HG03159 (cell line): ENCODE results near the gene COL9A2.

ENCODE experiments used
- ATAC-seq: cut with Tn5 transposase; IDR thresholded peaks from one replicate; pipeline ENCODE4 v1.9.1; 2021; ENCODE audit warnings: mild to moderate bottlenecking, moderate library complexity; ENCODE audit not compliant: unreplicated experiment

Gene COL9A2

GRCh38 chr1:40318970-40319621 lies 2.0 kb upstream of the COL9A2 start:
- ATAC-seq = no peak

GRCh38 chr1:40318476-40318875 lies 1.4 kb upstream of the COL9A2 start:
- no peak for ATAC-seq

- no peak for ATAC-seq
Observed at GRCh38 chr1:40317394-40318074, 448 bp upstream of the COL9A2 start.

GRCh38 chr1:40315795-40316594 lies 1.1 kb downstream of the COL9A2 start:
- ATAC-seq = no peak

GRCh38 chr1:40315239-40315794 lies 1.8 kb downstream of the COL9A2 start:
- no peak for ATAC-seq

- no peak for ATAC-seq
Observed at GRCh38 chr1:40314721-40315238, 2.3 kb downstream of the COL9A2 start.

GRCh38 chr1:40313958-40314720 lies 2.9 kb downstream of the COL9A2 start:
- ATAC-seq = no peak

GRCh38 chr1:40313329-40313957 lies 3.6 kb downstream of the COL9A2 start:
- no peak for ATAC-seq

- ATAC-seq = peak; percentile 38
Observed at GRCh38 chr1:40312238-40313205, 4.6 kb downstream of the COL9A2 start.

GRCh38 chr1:40311692-40312091 lies 5.4 kb downstream of the COL9A2 start:
- ATAC-seq = no peak

GRCh38 chr1:40310983-40311642 lies 6.0 kb downstream of the COL9A2 start:
- ATAC-seq = no peak

GRCh38 chr1:40310129-40310461 lies 7.0 kb downstream of the COL9A2 start:
- no peak for ATAC-seq

GRCh38 chr1:40309374-40310128 lies 7.5 kb downstream of the COL9A2 start:
- ATAC-seq = no peak

GRCh38 chr1:40308036-40308727 lies 8.9 kb downstream of the COL9A2 start:
- no peak for ATAC-seq

GRCh38 chr1:40307186-40307585 lies 9.9 kb downstream of the COL9A2 start:
- no peak for ATAC-seq

- ATAC-seq = no peak
Observed at GRCh38 chr1:40306296-40306695, 10.8 kb downstream of the COL9A2 start.

- no peak for ATAC-seq
Observed at GRCh38 chr1:40305871-40306270, 11.2 kb downstream of the COL9A2 start.
